Stimulated activated CD8-positive, alpha-beta memory T cell treated with anti-CD3 and anti-CD28 coated beads, Interleukin-2, amount 100 ng/mL, for 1 hour (primary cell): ENCODE results near the gene FGGY.
A peak's percentile ranks its signal among the peaks of the same experiment; 100 is the strongest.
"Not testable (repeated sequence)": the region's sequence is repeated elsewhere in the genome, so short reads cannot be mapped to it uniquely, and the experiment has no call there.

Experiments used
- DNase-seq, 2 donors: peaks; one replicate each; pipeline ENCODE4 v3.0.0-alpha.2; 2020; ENCODE audit warnings: low read depth in 2 of 2

FGGY gene

DNA sequence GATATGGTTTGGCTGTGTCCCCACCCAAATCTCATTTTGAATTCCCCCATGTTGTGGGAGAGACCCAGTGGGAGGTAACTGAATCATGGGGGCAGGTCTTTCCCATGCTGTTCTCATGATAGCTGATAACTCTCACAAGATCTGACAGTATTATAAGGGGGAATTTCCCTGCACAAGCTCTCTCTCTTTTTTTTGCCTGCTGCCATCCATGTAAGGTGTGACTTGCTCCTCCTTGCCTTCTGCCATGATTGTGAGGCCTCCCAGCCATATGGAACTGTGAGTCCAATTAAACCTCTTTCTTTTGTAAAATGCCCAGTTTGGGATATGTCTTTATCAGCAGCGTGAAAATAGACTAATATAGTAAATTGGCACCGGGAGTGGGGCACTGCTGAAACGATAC, 439.0 kb downstream of the FGGY start:
- DNase-seq = not testable (repeated sequence)

DNA sequence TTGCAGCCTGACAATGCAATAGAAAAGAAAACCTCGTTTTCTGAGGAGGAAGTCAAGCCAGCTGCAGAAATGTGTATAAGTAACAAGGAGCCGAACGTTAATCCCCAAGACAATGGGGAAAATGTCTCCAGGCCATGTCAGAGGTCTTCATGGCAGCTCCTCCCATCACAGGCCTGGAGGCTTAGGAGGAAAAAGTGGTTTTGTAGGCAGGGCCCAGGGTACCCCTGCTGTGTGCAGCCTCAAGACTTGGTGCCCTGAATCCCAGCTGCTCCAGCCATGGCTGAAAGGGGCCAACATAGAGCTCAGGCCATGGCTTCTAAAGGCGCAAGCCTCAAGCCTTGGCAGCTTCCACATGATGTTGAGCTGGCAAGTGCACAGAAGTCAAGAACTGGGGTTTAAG, 439.9 kb downstream of the FGGY start:
- no peak for DNase-seq

GRCh38 chr1:59737638-59738037, 440.7 kb downstream of the FGGY start:
- DNase-seq = no peak

DNA sequence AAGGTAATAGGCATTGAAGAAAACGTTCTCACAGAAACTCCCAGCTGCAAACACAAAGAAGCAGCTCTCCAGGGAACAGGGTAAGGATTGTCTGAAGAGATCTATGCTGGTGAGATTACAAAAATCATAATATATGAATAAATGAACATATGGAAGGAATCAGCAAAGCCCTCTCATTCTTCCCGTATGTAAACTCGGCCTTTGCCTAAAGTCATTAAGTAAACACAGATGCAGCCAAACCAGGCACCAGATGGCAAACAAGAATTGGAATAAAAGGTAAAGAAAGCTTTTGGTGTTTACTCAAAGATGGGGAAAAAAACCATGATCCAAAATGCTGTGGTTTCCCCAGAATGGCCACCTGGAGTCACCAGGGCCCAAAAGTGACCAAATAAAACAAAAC, 441.3 kb downstream of the FGGY start:
- no peak for DNase-seq

DNA sequence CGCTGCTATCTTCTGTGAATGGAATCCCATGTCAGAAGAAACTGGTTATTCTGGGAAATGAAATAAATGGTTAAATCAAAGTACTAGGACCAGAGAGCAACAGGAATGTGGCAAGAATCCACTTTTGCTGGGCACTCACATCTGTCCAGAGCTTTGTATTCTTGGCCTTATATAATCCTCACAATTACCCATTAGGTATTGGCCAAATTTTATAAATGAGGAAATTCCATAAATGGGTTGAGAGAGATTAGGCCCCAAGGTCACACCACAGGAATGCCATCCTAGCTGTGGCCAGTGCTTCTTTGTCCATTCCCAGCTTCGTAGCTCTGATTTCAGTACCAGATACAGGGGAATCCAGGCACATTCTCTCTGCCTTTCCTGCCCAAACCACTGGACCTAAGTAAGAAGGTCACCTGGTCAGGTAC, 441.7 kb downstream of the FGGY start:
- no peak for DNase-seq

DNA sequence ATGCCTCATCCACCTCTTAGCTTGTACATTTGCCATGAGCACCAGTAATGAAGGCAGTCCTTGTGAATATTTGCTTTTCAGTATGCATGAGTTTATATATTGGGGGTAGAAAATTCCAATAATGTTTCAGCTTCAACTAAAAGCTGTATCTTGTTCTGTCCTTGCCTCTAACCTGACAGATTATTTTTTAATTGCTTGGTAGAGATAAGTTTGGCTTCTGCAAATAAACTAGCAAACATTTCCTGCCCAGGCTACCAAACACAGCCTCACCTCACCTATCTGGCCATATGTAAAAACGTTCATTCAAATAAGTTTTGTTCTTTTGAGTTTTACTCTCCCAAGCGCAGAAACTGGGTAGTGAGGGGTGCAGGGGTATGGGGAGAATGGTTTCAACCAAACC, 442.2 kb downstream of the FGGY start:
- no peak for DNase-seq

- DNase-seq = no peak
Measured at GRCh38 chr1:59742526-59742925, 445.6 kb downstream of the FGGY start.

DNA sequence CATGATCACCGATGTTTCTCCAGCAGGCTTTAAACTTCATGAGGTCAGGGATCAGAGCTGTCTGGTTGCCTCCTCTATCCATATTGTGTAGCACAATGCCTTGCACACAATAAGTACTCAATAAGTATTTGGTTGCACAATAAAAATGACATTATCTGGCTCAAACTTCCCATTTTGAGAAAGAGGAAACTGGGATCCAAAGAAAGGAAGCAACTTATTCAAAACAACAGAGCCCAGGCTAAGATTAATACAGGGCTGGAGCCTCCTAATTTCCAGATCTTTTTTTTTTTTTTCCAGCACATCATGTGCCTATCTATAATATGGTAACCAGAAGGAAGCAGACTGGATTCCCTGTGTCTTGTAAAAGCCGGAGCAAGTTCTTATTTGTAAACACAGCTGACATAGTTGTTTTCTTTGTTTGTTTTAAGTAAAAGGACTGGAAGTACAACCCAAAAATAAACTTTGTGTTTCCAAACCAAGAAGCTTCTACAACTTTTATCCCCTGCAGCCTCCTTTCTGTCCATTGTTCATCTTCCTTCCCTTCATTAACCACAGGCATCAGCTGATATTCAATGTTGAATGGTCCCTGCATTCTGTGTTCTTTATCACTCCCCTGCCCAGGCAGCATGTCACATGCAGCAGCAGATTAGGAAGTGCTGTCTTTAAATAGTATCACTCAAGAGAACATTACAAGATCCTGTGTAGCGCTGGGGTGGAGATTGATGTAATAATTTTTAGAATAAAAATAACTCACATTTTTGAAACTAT, 446.6 kb downstream of the FGGY start:
- DNase-seq = no peak

DNA sequence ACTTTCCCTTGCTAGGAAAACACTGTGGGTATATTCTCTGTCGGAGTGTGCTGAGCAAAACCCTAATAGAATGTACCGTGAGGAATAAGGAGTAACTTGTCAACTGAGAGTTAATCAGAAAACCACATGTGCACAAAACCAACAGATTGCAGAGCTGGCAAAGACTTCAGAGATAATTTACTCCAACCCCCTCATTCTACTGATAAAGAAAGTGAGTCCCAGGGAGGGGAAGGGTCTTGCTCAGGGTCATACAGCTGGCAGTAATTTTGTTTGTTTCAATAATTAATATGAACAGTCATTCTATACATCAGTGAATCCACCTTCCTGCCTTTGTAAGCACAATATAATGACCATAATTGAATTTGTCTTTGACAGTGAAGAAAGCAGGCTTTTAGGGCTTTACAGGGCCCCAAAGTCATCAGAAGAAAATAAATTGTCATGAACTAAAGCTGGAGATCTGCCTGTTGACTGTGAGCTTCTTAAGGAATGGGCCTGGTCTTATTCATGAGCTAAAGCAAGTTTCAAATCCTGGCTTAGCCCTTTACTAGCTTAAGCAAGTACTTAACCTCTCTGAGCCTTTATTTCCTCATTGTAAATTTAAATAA, 450.6 kb downstream of the FGGY start:
- DNase-seq = no peak

DNA sequence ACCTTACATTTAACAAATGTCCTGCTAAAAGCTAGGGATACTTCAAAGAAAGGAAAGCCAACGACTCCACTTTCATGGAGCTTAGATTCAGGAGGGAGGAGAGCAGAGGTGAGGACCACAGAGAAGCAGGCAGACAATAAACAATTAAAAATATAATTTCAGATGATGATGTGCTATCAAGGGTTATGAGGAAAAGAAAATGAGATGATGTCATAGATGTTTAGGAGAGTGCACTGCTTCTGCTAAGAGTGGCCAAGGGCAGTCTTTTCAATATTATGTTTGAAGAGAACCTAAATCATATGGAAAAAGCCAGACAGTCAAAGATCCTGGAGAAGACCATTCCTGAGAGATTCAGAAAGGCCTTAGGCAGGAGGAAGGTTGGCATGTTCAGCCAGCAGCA, 451.2 kb downstream of the FGGY start:
- no peak for DNase-seq

DNA sequence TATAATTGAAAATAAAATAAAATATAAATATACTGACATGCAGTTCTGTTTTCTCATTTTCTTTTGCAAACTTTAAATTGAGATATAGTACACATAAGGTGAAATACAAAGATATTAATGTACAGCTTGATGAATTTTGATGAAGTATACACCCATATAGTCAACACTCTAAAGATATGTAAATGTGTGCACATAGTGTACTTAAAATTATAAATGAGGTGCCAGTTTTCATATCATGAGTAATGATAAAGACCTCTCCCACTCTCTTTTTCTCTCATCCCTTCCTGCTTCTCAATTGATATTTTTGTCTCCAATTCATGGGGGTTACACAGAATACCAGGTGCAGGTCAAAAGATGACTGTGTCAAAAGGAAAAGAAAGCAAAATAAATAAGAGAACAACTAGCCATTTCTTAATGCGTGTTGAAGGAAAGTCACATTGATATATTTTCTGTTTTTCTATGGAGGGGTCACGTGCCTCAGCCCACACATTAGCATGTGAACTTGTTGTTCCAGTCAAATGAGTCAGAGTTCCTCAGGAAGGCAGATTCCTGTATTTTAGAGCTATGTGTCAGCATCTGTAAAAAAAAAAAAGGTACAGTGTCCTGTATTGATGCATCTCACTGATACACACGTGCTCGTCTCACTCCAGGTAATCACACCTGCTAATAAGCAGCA, 453.6 kb downstream of the FGGY start:
- DNase-seq = no peak

DNA sequence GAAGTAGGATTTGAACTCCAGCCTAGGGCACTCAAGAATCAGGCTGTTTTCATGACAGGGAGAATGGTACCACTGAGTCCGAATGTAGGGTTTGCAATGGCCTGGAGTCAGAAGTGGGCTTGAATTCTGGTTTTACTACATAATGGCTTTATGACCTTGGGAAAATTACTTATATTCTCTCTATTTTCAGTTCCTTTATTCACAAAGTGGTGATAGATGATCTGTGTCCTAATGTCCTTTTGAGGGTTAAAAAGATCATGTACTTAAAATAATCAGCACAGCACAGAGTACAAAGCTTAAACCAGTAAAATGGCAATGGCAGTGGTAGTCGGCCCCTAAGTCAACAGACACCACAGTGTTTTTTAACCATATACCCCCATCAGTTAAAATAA, 454.1 kb downstream of the FGGY start:
- no peak for DNase-seq

GRCh38 chr1:59751801-59752200, 454.9 kb downstream of the FGGY start:
- DNase-seq = no peak

DNA sequence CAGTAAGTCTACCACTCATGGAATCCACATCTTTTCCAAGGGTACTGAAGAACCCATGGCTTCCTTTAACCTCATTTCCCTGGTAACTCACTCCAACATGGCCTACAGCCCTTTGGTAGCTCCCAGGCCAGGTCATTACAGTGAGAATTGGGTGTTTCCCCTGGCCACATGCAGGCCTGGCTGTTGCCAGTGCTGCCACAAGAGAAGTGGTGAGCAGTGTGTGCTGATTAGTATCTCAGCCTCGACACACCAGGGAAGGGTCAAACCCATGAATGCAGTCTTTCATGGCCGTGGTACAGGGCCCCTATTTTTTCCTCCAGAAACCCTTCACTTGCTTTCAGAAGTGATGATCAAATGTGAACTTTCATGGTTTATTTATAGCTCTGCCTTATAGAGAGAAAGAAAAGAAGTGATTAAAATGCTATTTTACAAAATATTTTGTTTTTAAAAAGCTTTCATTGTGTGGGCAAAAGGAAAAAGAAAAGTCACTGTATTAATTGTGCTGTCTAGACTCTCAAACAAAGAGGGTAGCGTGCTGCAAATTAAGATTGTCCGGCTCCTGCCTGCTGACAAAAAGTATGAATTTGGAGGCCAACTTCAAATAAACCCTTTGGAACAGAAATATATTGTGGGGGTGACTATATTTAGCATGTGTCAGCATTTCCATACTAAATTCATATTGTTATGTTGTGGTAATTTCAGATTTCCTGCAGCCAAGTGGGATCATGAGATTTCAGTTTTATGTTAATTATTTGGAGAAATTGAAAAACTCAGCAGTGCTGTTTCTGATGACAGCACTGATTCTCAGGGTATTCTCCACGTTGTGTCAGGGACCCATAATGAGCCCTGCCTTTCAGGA, 455.9 kb downstream of the FGGY start:
- DNase-seq = no peak

DNA sequence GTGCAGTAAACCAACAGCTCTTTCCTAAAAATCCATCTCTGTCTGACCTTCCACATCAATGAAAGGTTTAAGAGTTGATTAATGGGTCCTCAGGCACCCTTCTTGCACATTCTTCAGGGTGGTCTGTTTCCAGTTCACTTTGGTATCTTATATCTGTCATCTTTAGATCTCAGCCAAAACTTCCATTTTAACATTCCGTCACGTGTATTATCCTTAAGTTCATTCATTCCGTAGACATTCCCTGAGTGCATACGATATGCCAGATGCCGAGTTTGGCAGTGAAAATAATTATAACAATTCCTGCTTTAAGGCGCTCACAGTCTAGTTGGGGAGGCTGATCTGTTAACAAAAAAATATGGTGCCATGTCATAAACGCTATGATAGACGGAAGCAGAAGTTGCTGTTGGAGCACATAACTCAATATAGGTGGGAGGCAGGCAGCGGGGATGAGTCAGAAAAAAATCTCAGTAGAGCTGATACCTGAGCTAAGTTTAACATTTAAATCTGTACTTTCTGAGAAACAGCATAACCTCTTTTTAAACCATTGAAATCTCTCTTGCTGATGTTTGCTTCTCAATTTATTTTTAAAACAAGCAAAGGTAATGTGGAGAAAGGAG, 458.3 kb downstream of the FGGY start:
- no peak for DNase-seq

DNA sequence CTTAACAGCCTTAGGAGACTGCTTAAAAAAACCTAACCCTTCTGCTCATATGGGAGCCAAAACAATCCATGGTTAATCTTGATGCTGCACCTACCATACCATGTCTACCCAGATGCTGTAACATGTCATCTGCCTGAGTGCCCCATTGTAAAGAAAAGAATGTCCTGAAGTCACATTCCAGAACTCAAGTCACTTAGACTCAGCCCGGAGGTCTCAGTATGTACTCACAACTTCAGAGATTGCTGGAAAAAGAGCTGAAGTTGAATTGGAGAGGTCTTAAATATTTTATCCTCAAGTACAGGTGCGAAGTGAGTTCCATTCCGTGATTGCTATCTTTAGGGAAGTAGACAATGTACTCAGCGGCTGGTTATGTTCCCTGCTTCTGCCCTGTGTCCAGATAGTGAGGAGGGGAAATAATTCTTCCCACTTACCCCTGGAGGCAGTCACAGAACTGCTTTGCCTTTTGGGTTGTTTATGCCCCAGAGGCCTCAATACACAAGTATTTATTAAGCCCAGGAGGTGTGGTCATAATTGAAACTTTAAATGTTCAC, 460.4 kb downstream of the FGGY start:
- DNase-seq = no peak

DNA sequence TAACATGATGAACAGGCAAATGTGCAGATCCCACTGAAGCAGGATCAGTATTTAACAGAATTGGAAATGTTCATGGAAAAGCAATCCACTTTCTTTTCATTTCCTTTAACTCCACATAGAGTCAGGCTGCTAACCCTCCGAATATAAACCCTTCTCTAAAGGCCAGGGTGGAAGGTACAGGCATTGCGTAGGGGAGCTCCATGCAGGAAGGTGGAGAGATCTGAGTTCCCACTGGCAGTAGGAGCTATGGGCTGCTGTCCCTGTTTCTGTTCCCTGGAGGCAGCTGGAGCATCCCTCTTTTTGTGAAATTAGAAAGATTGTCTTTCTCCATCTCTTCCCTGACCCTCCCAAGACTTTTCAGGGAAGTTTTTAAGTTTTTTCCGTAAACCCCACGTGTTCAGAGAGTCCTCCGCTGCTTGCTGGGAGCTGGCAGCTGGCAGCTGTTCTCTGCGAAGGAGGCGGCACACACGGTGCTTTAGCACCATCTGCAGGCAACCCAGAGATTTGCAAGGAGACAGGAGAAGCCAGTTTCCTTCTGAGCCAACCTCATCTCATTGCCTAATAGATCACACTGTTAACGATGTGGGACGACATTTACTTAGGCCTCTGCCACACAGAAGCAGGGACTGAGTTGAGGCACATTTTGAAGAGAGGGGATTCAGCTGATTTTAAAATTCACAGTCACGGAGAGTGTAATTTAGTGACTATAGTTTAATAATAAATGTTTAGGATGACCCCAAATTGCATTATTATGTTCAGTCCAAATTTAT, 462.4 kb downstream of the FGGY start:
- DNase-seq = peak; percentile 30 to 44

DNA sequence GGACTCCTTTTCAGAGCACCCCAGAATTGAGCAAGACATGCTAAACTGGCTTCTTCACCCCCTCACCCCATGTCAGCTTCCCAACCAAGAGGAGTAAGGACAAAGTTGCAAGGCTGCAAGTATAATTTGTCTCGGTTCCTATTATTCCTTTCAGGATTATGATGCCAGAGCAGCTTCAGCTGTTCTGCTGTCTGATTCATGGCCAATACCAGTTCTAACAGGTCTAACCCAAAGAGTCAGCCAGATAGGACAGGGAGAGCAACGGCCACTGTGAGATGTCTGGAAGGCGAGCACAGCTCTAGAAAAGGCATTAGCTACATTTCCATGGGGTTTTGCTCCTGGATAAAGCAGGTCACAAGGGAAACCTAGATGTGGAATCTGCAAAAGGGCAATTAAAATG, 464.5 kb downstream of the FGGY start:
- no peak for DNase-seq

DNA sequence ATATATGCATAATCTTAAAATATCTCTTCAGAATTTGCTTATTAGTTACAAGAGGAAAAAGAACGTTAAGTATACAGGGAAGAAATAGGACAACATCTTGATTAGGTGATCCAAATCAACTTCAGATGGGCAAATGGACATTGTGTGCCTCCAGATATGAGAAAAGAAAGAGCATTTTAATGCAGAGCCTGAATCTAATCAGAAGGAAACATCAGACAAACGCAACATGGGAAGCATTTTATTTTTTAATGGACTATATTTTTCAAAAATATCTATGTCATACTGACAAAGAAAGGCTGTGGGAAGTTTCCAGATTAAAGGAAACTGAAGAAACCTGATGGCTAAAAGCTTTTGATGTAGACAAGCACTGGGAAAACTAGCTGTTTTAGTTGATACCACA, 466.5 kb downstream of the FGGY start:
- DNase-seq = no peak

GRCh38 chr1:59765011-59765730, 468.3 kb downstream of the FGGY start:
- no peak for DNase-seq
